Activated naive CD8-positive, alpha-beta T cell treated with anti-CD3 and anti-CD28 coated beads, Interleukin-2, amount 10 ng/mL, durations not matched to agents 7 days and 5 days (primary cell): ENCODE results near the gene LYPD4. TPM values are rescaled to one million over a fixed set of nuclear protein-coding genes. Genes with fewer than 3 reads are reported as not detected.

Experiments used
- ATAC-seq: fragments of 150-1000 bp; cut with Tn5 transposase; one replicate; pipeline ENCODE4 v1.10.0; 2021; ENCODE audit warnings: low read depth, moderate library complexity
- POLR2A ChIA-PET: fragments of 350-600 bp; sonication (Branson Sonifier 250); formaldehyde crosslinking; loops from one replicate; lab custom pipeline; 2021; ENCODE audit warnings: antibody characterized with exemption; lab: Charles Lee
- DNase-seq: peaks from one replicate; pipeline ENCODE4 v3.0.0; 2021
- H3K27ac Mint-ChIP-seq: one replicate; pipeline ENCODE4 v1.8.0; 2022; ENCODE audit warnings: mild to moderate bottlenecking, mixed read lengths
- H3K27me3 Mint-ChIP-seq: one replicate; pipeline ENCODE4 v1.8.0; 2022; ENCODE audit warnings: mild to moderate bottlenecking, moderate library complexity, mixed read lengths
- H3K36me3 Mint-ChIP-seq: one replicate; pipeline ENCODE4 v1.8.0; 2021; ENCODE audit warnings: mild to moderate bottlenecking, mixed read lengths
- H3K4me1 Mint-ChIP-seq: one replicate; pipeline ENCODE4 v1.8.0; 2021; ENCODE audit warnings: mixed read lengths
- H3K4me3 Mint-ChIP-seq: one replicate; pipeline ENCODE4 v1.8.0; 2022; ENCODE audit warnings: mild to moderate bottlenecking, moderate library complexity, mixed read lengths
- H3K9me3 Mint-ChIP-seq: one replicate; pipeline ENCODE4 v1.8.0; 2021; ENCODE audit warnings: mixed read lengths
- total RNA-seq, 2 experiments: library from RNA; stranded (reverse); gene quantifications; one replicate each; pipeline ENCODE4 v1.2.3, GENCODE V29; 2021

LYPD4 gene
- total RNA-seq, 2 experiments from 2014 or later = not detected

GRCh38 chr19:41837981-41838708, 6.3 kb downstream of the LYPD4 start:
- POLR2A ChIA-PET = interaction anchor here (0.6 kb wide), 1 partner anchor 111 kb away, joined by 4 read pairs; no protein-coding TSS in a partner anchor
- no peak overlapping the region for H3K27ac Mint-ChIP-seq
- H3K4me3 Mint-ChIP-seq = no peak overlapping the region

GRCh38 chr19:41821003-41821735, 23.3 kb downstream of the LYPD4 start:
- no peaks in the 10 kb centered on the region for H3K9me3 Mint-ChIP-seq
- no peaks in the 10 kb centered on the region for H3K36me3 Mint-ChIP-seq
- H3K27ac Mint-ChIP-seq = no peak overlapping the region
- H3K4me3 Mint-ChIP-seq = no peak overlapping the region
- DNase-seq (peak; percentile 39), ATAC-seq (peak; percentile 73)
- H3K27me3 Mint-ChIP-seq = peaks cover 39% of the 10 kb centered on the region
- POLR2A ChIA-PET = interaction anchor here (0.6 kb wide), 1 partner anchor 28 kb away, joined by 3 read pairs; no protein-coding TSS in a partner anchor
- no peaks in the 10 kb centered on the region for H3K4me1 Mint-ChIP-seq

More at GRCh38 chr19:41837981-41838708, 6.3 kb downstream of the LYPD4 start:
- H3K9me3 Mint-ChIP-seq = no peaks in the 10 kb centered on the region
- ATAC-seq (no peak), DNase-seq (no peak)
- peaks cover 19% of the 10 kb centered on the region for H3K27me3 Mint-ChIP-seq
- H3K4me1 Mint-ChIP-seq = no peaks in the 10 kb centered on the region
- no peaks in the 10 kb centered on the region for H3K36me3 Mint-ChIP-seq

GRCh38 chr19:41816761-41817160, 27.7 kb downstream of the LYPD4 start:
- no peak overlapping the region for H3K4me3 Mint-ChIP-seq
- POLR2A ChIA-PET = no interaction called here

GRCh38 chr19:41815301-41815700, 29.2 kb downstream of the LYPD4 start:
- Mint-ChIP-seq H3K27me3 (peaks cover 8% of the 10 kb centered on the region), H3K36me3 (no peaks in the 10 kb centered on the region), H3K9me3 (no peaks in the 10 kb centered on the region), H3K4me1 (peaks cover 9% of the 10 kb centered on the region), H3K27ac (no peak overlapping the region), H3K4me3 (no peak overlapping the region)
- POLR2A ChIA-PET = no interaction called here
- ATAC-seq (no peak), DNase-seq (no peak)

More at GRCh38 chr19:41816761-41817160, 27.7 kb downstream of the LYPD4 start:
- peaks cover 19% of the 10 kb centered on the region for H3K27me3 Mint-ChIP-seq
- peaks cover 9% of the 10 kb centered on the region for H3K4me1 Mint-ChIP-seq
- ATAC-seq (no peak), DNase-seq (no peak)
- H3K36me3 Mint-ChIP-seq = no peaks in the 10 kb centered on the region
- H3K9me3 Mint-ChIP-seq = no peaks in the 10 kb centered on the region
- H3K27ac Mint-ChIP-seq = no peak overlapping the region

GRCh38 chr19:41813911-41814310, 30.6 kb downstream of the LYPD4 start:
- peaks cover 8% of the 10 kb centered on the region for H3K27me3 Mint-ChIP-seq

GRCh38 chr19:41811981-41812380, 32.5 kb downstream of the LYPD4 start:
- ATAC-seq (no peak), DNase-seq (no peak)
- H3K9me3 Mint-ChIP-seq = no peaks in the 10 kb centered on the region
- H3K27ac Mint-ChIP-seq = no peak overlapping the region
- H3K4me3 Mint-ChIP-seq = no peak overlapping the region
- H3K36me3 Mint-ChIP-seq = no peaks in the 10 kb centered on the region
- POLR2A ChIA-PET = no interaction called here
- H3K27me3 Mint-ChIP-seq = peaks cover 11% of the 10 kb centered on the region
- peaks cover 9% of the 10 kb centered on the region for H3K4me1 Mint-ChIP-seq

More at GRCh38 chr19:41813911-41814310, 30.6 kb downstream of the LYPD4 start:
- Mint-ChIP-seq H3K4me1 (peaks cover 9% of the 10 kb centered on the region), H3K9me3 (no peaks in the 10 kb centered on the region), H3K4me3 (no peak overlapping the region), H3K36me3 (no peaks in the 10 kb centered on the region), H3K27ac (no peak overlapping the region)
- no peak for ATAC-seq
- POLR2A ChIA-PET = no interaction called here
- no peak for DNase-seq

- H3K9me3 Mint-ChIP-seq = no peaks in the 10 kb centered on the region
- DNase-seq (no peak), ATAC-seq (no peak)
- H3K27ac Mint-ChIP-seq = no peak overlapping the region
- H3K36me3 Mint-ChIP-seq = no peaks in the 10 kb centered on the region
- POLR2A ChIA-PET = no interaction called here
- H3K4me3 Mint-ChIP-seq = no peak overlapping the region
- peaks cover 11% of the 10 kb centered on the region for H3K27me3 Mint-ChIP-seq
- peaks cover 9% of the 10 kb centered on the region for H3K4me1 Mint-ChIP-seq
Measured at GRCh38 chr19:41811036-41811435, 33.4 kb downstream of the LYPD4 start.

GRCh38 chr19:41810301-41810700, 34.2 kb downstream of the LYPD4 start:
- Mint-ChIP-seq H3K4me3 (no peak overlapping the region), H3K27ac (no peak overlapping the region), H3K27me3 (peaks cover 11% of the 10 kb centered on the region), H3K4me1 (peaks cover 8% of the 10 kb centered on the region), H3K36me3 (no peaks in the 10 kb centered on the region), H3K9me3 (no peaks in the 10 kb centered on the region)
- POLR2A ChIA-PET = no interaction called here
- ATAC-seq (no peak), DNase-seq (no peak)

- POLR2A ChIA-PET = no interaction called here
Measured at GRCh38 chr19:41808663-41809566, 35.6 kb downstream of the LYPD4 start.

GRCh38 chr19:41807176-41807575, 37.3 kb downstream of the LYPD4 start:
- Mint-ChIP-seq H3K4me1 (peaks cover 15% of the 10 kb centered on the region), H3K4me3 (no peak overlapping the region), H3K36me3 (no peaks in the 10 kb centered on the region), H3K27ac (no peak overlapping the region), H3K9me3 (no peaks in the 10 kb centered on the region), H3K27me3 (peaks cover 8% of the 10 kb centered on the region)
- ATAC-seq (no peak), DNase-seq (no peak)
- POLR2A ChIA-PET = no interaction called here

More at GRCh38 chr19:41808663-41809566, 35.6 kb downstream of the LYPD4 start:
- Mint-ChIP-seq H3K36me3 (no peaks in the 10 kb centered on the region), H3K4me1 (peaks cover 9% of the 10 kb centered on the region), H3K4me3 (no peak overlapping the region), H3K27me3 (peaks cover 8% of the 10 kb centered on the region), H3K27ac (no peak overlapping the region), H3K9me3 (no peaks in the 10 kb centered on the region)
- no peak for DNase-seq
- no peak for ATAC-seq

- no peak for ATAC-seq
- no peaks in the 10 kb centered on the region for H3K9me3 Mint-ChIP-seq
- POLR2A ChIA-PET = interaction anchor here (0.7 kb wide), 1 partner anchor 22 kb away, joined by 3 read pairs; no protein-coding TSS in a partner anchor
- H3K27me3 Mint-ChIP-seq = peaks cover 5% of the 10 kb centered on the region
- H3K27ac Mint-ChIP-seq = peak overlapping the region; percentile 40
- H3K36me3 Mint-ChIP-seq = no peaks in the 10 kb centered on the region
- H3K4me3 Mint-ChIP-seq = no peak overlapping the region
- no peak for DNase-seq
- H3K4me1 Mint-ChIP-seq = peaks cover 16% of the 10 kb centered on the region
Measured at GRCh38 chr19:41804336-41804735, 40.1 kb downstream of the LYPD4 start.

GRCh38 chr19:41802770-41803169, 41.7 kb downstream of the LYPD4 start:
- Mint-ChIP-seq H3K4me1 (peaks cover 16% of the 10 kb centered on the region), H3K36me3 (no peaks in the 10 kb centered on the region), H3K4me3 (no peak overlapping the region), H3K27ac (no peak overlapping the region), H3K27me3 (peaks cover 4% of the 10 kb centered on the region), H3K9me3 (no peaks in the 10 kb centered on the region)
- DNase-seq = no peak
- POLR2A ChIA-PET = no interaction called here
- no peak for ATAC-seq

- Mint-ChIP-seq H3K27me3 (peaks cover 8% of the 10 kb centered on the region), H3K4me3 (no peak overlapping the region), H3K36me3 (no peaks in the 10 kb centered on the region), H3K27ac (no peak overlapping the region), H3K4me1 (peaks cover 16% of the 10 kb centered on the region), H3K9me3 (no peaks in the 10 kb centered on the region)
- DNase-seq = no peak
- no peak for ATAC-seq
- POLR2A ChIA-PET = no interaction called here
Measured at GRCh38 chr19:41801792-41802211, 42.7 kb downstream of the LYPD4 start.
